IMR-90 (cell line): Measurements from ENCODE around the gene VSIG10L. TPM values are rescaled to one million over a fixed set of nuclear protein-coding genes. Genes with fewer than 3 reads are reported as not detected.

Experiments used
- ATAC-seq: fragments of 200-7000 bp; cut with Tn5 transposase; 2 replicates; pipeline ENCODE4 v1.9.1; 2020; ENCODE audit warnings: low read depth, mild to moderate bottlenecking, moderate library complexity
- BruUV-seq: library from RNA; stranded (reverse); fragments of 400-500 nt; replicated peaks from 2 replicates; lab custom pipeline; 2021; lab: Mats Ljungman, UMichigan
- CTCF ChIA-PET: fragments of 300-600 bp; formaldehyde crosslinking; extraction: SDS; loops from one replicate; lab custom pipeline; 2021; ENCODE audit warnings: antibody characterized with exemption; lab: Yijun Ruan, JAX
- POLR2A ChIA-PET: fragments of 300-600 bp; sonication (Branson Sonifier 250); formaldehyde crosslinking; loops from one replicate; lab custom pipeline; 2022; ENCODE audit warnings: antibody characterized with exemption; ENCODE audit not compliant: unreplicated experiment; lab: Charles Lee
- DNase-seq: peaks from one replicate; pipeline ENCODE4 v3.0.0; 2013
- H2AFZ ChIP-seq: replicated peaks from 2 replicates; pipeline ENCODE3; 2013; ENCODE audit warnings: low read length, mild to moderate bottlenecking; ENCODE audit not compliant: poor library complexity
- H2AK5ac ChIP-seq: 2 replicates; pipeline ENCODE4 v1.6.1; 2013; ENCODE audit warnings: low read depth, low read length, inconsistent platforms
- H2AK9ac ChIP-seq: replicated peaks from 2 replicates; pipeline ENCODE3; 2013; ENCODE audit warnings: mild to moderate bottlenecking, low read depth, low read length, moderate library complexity; ENCODE audit not compliant: poor library complexity
- H2BK120ac ChIP-seq: 2 replicates; pipeline ENCODE4 v1.6.1; 2013; ENCODE audit warnings: low read depth, low read length, inconsistent platforms
- H2BK15ac ChIP-seq: 3 replicates; pipeline ENCODE4 v1.6.1; 2013; ENCODE audit warnings: low read depth, low read length, inconsistent platforms
- H2BK20ac ChIP-seq: 2 replicates; pipeline ENCODE4 v1.6.1; 2013; ENCODE audit warnings: low read depth, mild to moderate bottlenecking, inconsistent platforms, low read length, moderate library complexity
- H2BK5ac ChIP-seq: 2 replicates; pipeline ENCODE4 v1.6.1; 2013; ENCODE audit warnings: mild to moderate bottlenecking, low read depth, low read length, inconsistent platforms; ENCODE audit not compliant: poor library complexity, severe bottlenecking
- H3K14ac ChIP-seq: replicated peaks from 2 replicates; pipeline ENCODE4 v1.6.1; 2013; ENCODE audit warnings: low read depth, low read length, inconsistent platforms
- H3K18ac ChIP-seq: 2 replicates; pipeline ENCODE4 v1.6.1; 2013; ENCODE audit warnings: low read depth, low read length, control low read depth
- H3K23ac ChIP-seq: 2 replicates; pipeline ENCODE4 v1.6.1; 2013; ENCODE audit warnings: low read depth, low read length, inconsistent platforms
- H3K27ac ChIP-seq: 2 replicates; pipeline ENCODE4 v1.5.1; 2013; ENCODE audit warnings: mild to moderate bottlenecking, control low read depth, low read length; ENCODE audit not compliant: insufficient read depth
- H3K27me3 ChIP-seq: 2 replicates; pipeline ENCODE4 v1.6.1; 2013; ENCODE audit warnings: low read length; ENCODE audit not compliant: control insufficient read depth, insufficient read depth
- H3K36me3 ChIP-seq: 2 replicates; pipeline ENCODE4 v1.6.1; 2013; ENCODE audit warnings: low read length, mixed read lengths; ENCODE audit not compliant: control insufficient read depth, insufficient read depth
- H3K4ac ChIP-seq: 2 replicates; pipeline ENCODE4 v1.6.1; 2013; ENCODE audit warnings: low read depth, low read length, inconsistent platforms
- H3K4me1 ChIP-seq: 2 replicates; pipeline ENCODE4 v1.6.1; 2013; ENCODE audit warnings: low read length, mixed read lengths; ENCODE audit not compliant: control insufficient read depth, insufficient read depth
- H3K4me2 ChIP-seq: 2 replicates; pipeline ENCODE4 v1.6.1; 2013; ENCODE audit warnings: low read depth, mild to moderate bottlenecking, control low read depth, low read length, moderate library complexity
- H3K4me3 ChIP-seq: 2 replicates; pipeline ENCODE4 v1.5.1; 2013; ENCODE audit warnings: low read depth, mild to moderate bottlenecking, control low read depth, low read length, moderate library complexity; ENCODE audit not compliant: insufficient read depth
- H3K56ac ChIP-seq: 2 replicates; pipeline ENCODE4 v1.6.1; 2013; ENCODE audit warnings: low read length, inconsistent platforms; ENCODE audit not compliant: insufficient read depth; ENCODE audit errors: extremely low read depth
- H3K79me1 ChIP-seq, 2 experiments: 2 replicates each; pipeline ENCODE4 v1.6.1; 2013; ENCODE audit warnings: low read length in 2 of 2, inconsistent platforms in 1 of 2, low read depth in 1 of 2
- H3K9ac ChIP-seq: 2 replicates; pipeline ENCODE4 v1.6.1; 2013; ENCODE audit warnings: low read depth, low read length, control low read depth
- H3K9me1 ChIP-seq: 2 replicates; pipeline ENCODE4 v1.6.1; 2013; ENCODE audit warnings: low read length, inconsistent platforms; ENCODE audit not compliant: insufficient read depth
- H3K9me3 ChIP-seq: 2 replicates; pipeline ENCODE4 v1.6.1; 2013; ENCODE audit warnings: low read length; ENCODE audit not compliant: control insufficient read depth, insufficient read depth
- H4K20me1 ChIP-seq: 2 replicates; pipeline ENCODE4 v1.6.1; 2013; ENCODE audit warnings: low read length, inconsistent platforms; ENCODE audit not compliant: insufficient read depth
- H4K5ac ChIP-seq: 2 replicates; pipeline ENCODE4 v1.6.1; 2013; ENCODE audit warnings: mild to moderate bottlenecking, low read depth, low read length, control low read depth
- H4K8ac ChIP-seq, 2 experiments: 2 replicates each; pipeline ENCODE4 v1.6.1; 2013; ENCODE audit warnings: low read depth in 2 of 2, low read length in 2 of 2, control low read depth in 1 of 2, inconsistent platforms in 1 of 2
- H4K91ac ChIP-seq: 2 replicates; pipeline ENCODE4 v1.6.1; 2013; ENCODE audit warnings: low read depth, low read length, inconsistent platforms; ENCODE audit not compliant: insufficient read depth
- BHLHE40 ChIP-seq: fragments of 150-350 bp; IDR thresholded peaks from 2 replicates; pipeline ENCODE4 v1.6.1; 2016; ENCODE audit warnings: mild to moderate bottlenecking, low read depth, low read length
- CEBPB ChIP-seq: IDR thresholded peaks from 2 replicates; pipeline ENCODE4 v1.6.1; 2012; ENCODE audit warnings: low read depth, low read length, improper control_type of control experiment
- CHD1 ChIP-seq: IDR thresholded peaks from 2 replicates; pipeline ENCODE4 v1.6.1; 2012; ENCODE audit warnings: low read depth, low read length, improper control_type of control experiment
- CTCF ChIP-seq: conservative IDR thresholded peaks from 2 replicates; pipeline ENCODE4 v1.5.1; 2012; ENCODE audit warnings: mild to moderate bottlenecking, low read depth, low read length, improper control_type of control experiment
- MAFK ChIP-seq: IDR thresholded peaks from 2 replicates; pipeline ENCODE4 v1.6.1; 2012; ENCODE audit warnings: low read depth, low read length, improper control_type of control experiment
- MXI1 ChIP-seq: IDR thresholded peaks from 2 replicates; pipeline ENCODE4 v1.6.1; 2012; ENCODE audit warnings: low read depth, mild to moderate bottlenecking, low read length, moderate library complexity, borderline replicate concordance
- NFE2L2 ChIP-seq: fragments of 150-350 bp; IDR thresholded peaks from 2 replicates; pipeline ENCODE4 v1.6.1; 2016; ENCODE audit warnings: low read depth, mild to moderate bottlenecking, low read length
- POLR2A ChIP-seq: IDR thresholded peaks from 2 replicates; pipeline ENCODE4 v1.6.1; 2012; ENCODE audit warnings: mild to moderate bottlenecking, low read depth, low read length
- RAD21 ChIP-seq: IDR thresholded peaks from 2 replicates; pipeline ENCODE4 v1.6.1; 2012; ENCODE audit warnings: low read length, improper control_type of control experiment
- RCOR1 ChIP-seq: IDR thresholded peaks from 2 replicates; pipeline ENCODE4 v1.6.1; 2012; ENCODE audit warnings: mild to moderate bottlenecking, low read length, improper control_type of control experiment; ENCODE audit not compliant: insufficient replicate concordance
- SMC3 ChIP-seq: fragments of 150-350 bp; IDR thresholded peaks from 2 replicates; pipeline ENCODE4 v1.6.1; 2016; ENCODE audit warnings: low read depth, mild to moderate bottlenecking, antibody characterized with exemption, low read length, moderate library complexity
- WGBS, 2 experiments: methylation state at CpG; one replicate each; pipeline versions ENCODE4 v1.1.5 to v1.1.7; 2013; ENCODE audit warnings: missing lambda C conversion rate in 2 of 2; ENCODE audit not compliant: insufficient read length in 1 of 2; ENCODE audit errors: extremely low coverage in 2 of 2; 5-methylcytosine and 5-hydroxymethylcytosine counted together
- dilution Hi-C: fragments of 300-500 bp; cut with HindIII; formaldehyde crosslinking; loops from one replicate; pipeline ENCODE4 v1.14.3; 2018; ENCODE audit warnings: low sequenced_read_pairs; ENCODE audit not compliant: unreplicated experiment
- in situ Hi-C: fragments of 300-500 bp; cut with MboI; formaldehyde crosslinking; loops from 3 replicates; pipeline ENCODE4 v1.14.3; 2019; ENCODE audit warnings: low sequenced_read_pairs, inconsistent platforms, mixed read lengths
- intact Hi-C: fragments of 100-400 bp; cut with micrococcal nuclease; formaldehyde crosslinking; loops from 2 replicates; pipeline ENCODE4 v1.10.0; 2022
- polyA plus RNA-seq, 3 experiments: library from polyadenylated mRNA; depleted of rRNA; stranded (reverse); fragments of >200 nt; gene quantifications; 2 replicates each; pipeline ENCODE4 v1.2.3, GENCODE V29; 2012; ENCODE audit warnings: low replicate concordance in 1 of 3
- total RNA-seq: library from RNA; depleted of rRNA; stranded (reverse); fragments of >200 nt; gene quantifications from 2 replicates; pipeline ENCODE4 v1.2.3, GENCODE V29; 2012
- TF ChIP-seq, protein P1 (sequence below): fragments of 150-350 bp; IDR thresholded peaks from 2 replicates; pipeline ENCODE4 v1.6.1; 2016; ENCODE audit warnings: low read depth, mild to moderate bottlenecking, low read length, moderate library complexity, borderline replicate concordance

VSIG10L gene
- total and polyA plus RNA-seq, 2 of the 4 experiments (the other 2 are of a cell fraction), result 0.18 to 1.2 TPM

DNA sequence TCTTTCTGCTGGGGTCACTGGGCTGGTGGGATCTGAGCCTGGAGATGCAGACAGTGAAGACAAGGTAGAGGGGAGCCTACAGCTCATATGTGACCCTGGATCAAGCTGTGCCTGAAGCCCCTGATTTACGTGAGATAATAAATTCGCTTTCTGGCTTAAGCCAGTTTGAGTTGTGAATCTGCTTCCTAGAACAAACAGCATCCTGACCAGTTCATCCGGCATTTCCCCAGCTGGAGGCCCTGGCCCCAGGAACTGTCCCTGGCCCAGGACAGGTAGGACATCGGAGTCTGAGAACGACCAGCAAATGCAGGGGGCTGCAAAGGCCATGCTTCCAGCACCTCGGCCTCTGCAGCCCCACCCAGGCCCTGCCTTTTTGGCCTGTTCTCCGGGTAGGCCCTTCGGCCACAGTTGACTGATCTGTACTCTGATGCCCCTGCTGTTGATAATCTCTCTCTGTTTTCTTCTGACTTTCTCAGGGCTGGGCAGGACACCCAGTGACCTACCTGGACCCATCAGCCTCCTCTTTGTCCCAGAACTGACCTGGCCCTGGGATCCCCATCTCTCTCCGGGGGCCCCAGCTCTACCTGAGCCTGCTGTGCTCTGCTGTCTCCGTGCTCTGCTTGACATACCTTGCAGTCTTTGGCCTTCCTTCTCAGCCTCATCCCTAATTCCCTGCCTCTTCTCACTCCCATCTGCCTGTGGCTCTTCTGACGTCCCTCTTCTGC is 9.5 kb upstream of the VSIG10L start:
- no peak overlapping the region for H2BK120ac ChIP-seq

More for the DNA sequence above, 9.5 kb upstream of the VSIG10L start:
- in situ Hi-C loops, result no loop called here
- POLR2A ChIA-PET, result no interaction called here
- Histone ChIP-seq H2BK20ac (no peak overlapping the region), H3K18ac (no peak overlapping the region), H3K27me3 (no peaks in the 10 kb centered on the region), H4K8ac (no peak overlapping the region), H3K4me2 (no peak overlapping the region), H3K4me1 (peaks cover 2% of the 10 kb centered on the region), H2AK9ac (no peak overlapping the region), H4K20me1 (no peaks in the 10 kb centered on the region), H3K36me3 (peaks cover 25% of the 10 kb centered on the region), H2BK5ac (no peak overlapping the region), H3K9me3 (no peaks in the 10 kb centered on the region; the same call in 1 of the 2 replicates), H3K9ac (no peak overlapping the region), H3K4me3 (no peak overlapping the region), H2AK5ac (no peak overlapping the region), H4K91ac (no peak overlapping the region), H3K79me1 (peaks cover 4% of the 10 kb centered on the region in 2 experiments; a peak in 2 of 4 replicates), H2BK15ac (no peak overlapping the region), H3K23ac (no peak overlapping the region), H3K9me1 (no peaks in the 10 kb centered on the region; the same call in 1 of the 2 replicates), H2AFZ (no peak overlapping the region), H3K4ac (no peak overlapping the region), H3K56ac (no peak overlapping the region), H3K14ac (no peak overlapping the region), H3K27ac (peak overlapping the region; percentile 16; the same call in 1 of the 2 replicates), H4K5ac (no peak overlapping the region)
- TF ChIP-seq MXI1 (no peak), RCOR1 (no peak), CEBPB (no peak), POLR2A (no peak), BHLHE40 (no peak), CHD1 (no peak), CTCF (no peak), SMC3 (no peak), MAFK (no peak), NFE2L2 (no peak), RAD21 (no peak)
- TF ChIP-seq, protein P1, sequence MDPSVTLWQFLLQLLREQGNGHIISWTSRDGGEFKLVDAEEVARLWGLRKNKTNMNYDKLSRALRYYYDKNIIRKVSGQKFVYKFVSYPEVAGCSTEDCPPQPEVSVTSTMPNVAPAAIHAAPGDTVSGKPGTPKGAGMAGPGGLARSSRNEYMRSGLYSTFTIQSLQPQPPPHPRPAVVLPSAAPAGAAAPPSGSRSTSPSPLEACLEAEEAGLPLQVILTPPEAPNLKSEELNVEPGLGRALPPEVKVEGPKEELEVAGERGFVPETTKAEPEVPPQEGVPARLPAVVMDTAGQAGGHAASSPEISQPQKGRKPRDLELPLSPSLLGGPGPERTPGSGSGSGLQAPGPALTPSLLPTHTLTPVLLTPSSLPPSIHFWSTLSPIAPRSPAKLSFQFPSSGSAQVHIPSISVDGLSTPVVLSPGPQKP, result no peak
- DNase-seq (no peak), ATAC-seq (no peak)
- dilution Hi-C loops, result no loop called here
- CTCF ChIA-PET, result no interaction called here
- no TSS peak for BruUV-seq
- intact Hi-C loops, result no loop called here
- WGBS, 2 experiments, result 93% methylated on average over 8 of the region's 11 CpGs; no CpG with 5 or more reads in 1 of the 2 experiments
